Measurements from ENCODE around the gene C17orf58.

- TF ChIP-seq CTCF (conservative IDR thresholded peaks at IDR 0.05; ENCODE audit: low read length) (no peak), EZH2phosphoT487 (IDR thresholded peaks at IDR 0.05; ENCODE audit: borderline replicate concordance) (no peak)
These were observed 3.1 kb upstream of the C17orf58 start for GRCh38 chr17:67999291-67999911.
